ENCODE results near the gene IP6K2. TPM values are rescaled to one million over a fixed set of nuclear protein-coding genes. Genes with fewer than 3 reads are reported as not detected.

The IP6K2 gene
- total and polyA plus RNA-seq, 2 of the 13 experiments (the other 11 are each of a cell fraction or from before 2014, with no cell fraction given), result 85.5 to 112 TPM

GRCh38 chr3:48716982-48717746 is at the start of gene IP6K2 (continued):
- TF ChIP-seq, protein P1, sequence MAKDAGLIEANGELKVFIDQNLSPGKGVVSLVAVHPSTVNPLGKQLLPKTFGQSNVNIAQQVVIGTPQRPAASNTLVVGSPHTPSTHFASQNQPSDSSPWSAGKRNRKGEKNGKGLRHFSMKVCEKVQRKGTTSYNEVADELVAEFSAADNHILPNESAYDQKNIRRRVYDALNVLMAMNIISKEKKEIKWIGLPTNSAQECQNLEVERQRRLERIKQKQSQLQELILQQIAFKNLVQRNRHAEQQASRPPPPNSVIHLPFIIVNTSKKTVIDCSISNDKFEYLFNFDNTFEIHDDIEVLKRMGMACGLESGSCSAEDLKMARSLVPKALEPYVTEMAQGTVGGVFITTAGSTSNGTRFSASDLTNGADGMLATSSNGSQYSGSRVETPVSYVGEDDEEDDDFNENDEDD (CRISPR knock-in tag; IDR thresholded peaks at IDR 0.05; ENCODE audit: borderline replicate concordance), result peak; percentile 55; the same call in 1 of the 2 replicates
- TF ChIP-seq TSC22D2 (CRISPR knock-in tag; IDR thresholded peaks at IDR 0.05; ENCODE audit: borderline replicate concordance), result no peak
- TF ChIP-seq ZNF687 (CRISPR knock-in tag; IDR thresholded peaks at IDR 0.05), result peak; percentile 83
- 0 out of 2 replicates have a peak, but pooled peaks have one; percentile 36 for TF ChIP-seq ATF7-NPFF (CRISPR knock-in tag; IDR thresholded peaks at IDR 0.05; ENCODE audit: low read depth)
- TF ChIP-seq, protein P2, sequence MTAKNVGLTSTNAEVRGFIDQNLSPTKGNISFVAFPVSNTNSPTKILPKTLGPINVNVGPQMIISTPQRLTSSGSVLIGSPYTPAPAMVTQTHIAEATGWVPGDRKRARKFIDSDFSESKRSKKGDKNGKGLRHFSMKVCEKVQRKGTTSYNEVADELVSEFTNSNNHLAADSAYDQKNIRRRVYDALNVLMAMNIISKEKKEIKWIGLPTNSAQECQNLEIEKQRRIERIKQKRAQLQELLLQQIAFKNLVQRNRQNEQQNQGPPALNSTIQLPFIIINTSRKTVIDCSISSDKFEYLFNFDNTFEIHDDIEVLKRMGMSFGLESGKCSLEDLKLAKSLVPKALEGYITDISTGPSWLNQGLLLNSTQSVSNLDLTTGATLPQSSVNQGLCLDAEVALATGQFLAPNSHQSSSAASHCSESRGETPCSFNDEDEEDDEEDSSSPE (CRISPR knock-in tag; IDR thresholded peaks at IDR 0.05), result peak; percentile 37; the same call in 1 of the 2 replicates
- peak; percentile 50; the same call in 1 of the 2 replicates for TF ChIP-seq ZSCAN9 (CRISPR knock-in tag; IDR thresholded peaks at IDR 0.05; ENCODE audit: borderline replicate concordance)
- TF ChIP-seq RELA (CRISPR knock-in tag; IDR thresholded peaks at IDR 0.05), result peak; percentile 17; the same call in 1 of the 2 replicates
- TF ChIP-seq, protein P3, sequence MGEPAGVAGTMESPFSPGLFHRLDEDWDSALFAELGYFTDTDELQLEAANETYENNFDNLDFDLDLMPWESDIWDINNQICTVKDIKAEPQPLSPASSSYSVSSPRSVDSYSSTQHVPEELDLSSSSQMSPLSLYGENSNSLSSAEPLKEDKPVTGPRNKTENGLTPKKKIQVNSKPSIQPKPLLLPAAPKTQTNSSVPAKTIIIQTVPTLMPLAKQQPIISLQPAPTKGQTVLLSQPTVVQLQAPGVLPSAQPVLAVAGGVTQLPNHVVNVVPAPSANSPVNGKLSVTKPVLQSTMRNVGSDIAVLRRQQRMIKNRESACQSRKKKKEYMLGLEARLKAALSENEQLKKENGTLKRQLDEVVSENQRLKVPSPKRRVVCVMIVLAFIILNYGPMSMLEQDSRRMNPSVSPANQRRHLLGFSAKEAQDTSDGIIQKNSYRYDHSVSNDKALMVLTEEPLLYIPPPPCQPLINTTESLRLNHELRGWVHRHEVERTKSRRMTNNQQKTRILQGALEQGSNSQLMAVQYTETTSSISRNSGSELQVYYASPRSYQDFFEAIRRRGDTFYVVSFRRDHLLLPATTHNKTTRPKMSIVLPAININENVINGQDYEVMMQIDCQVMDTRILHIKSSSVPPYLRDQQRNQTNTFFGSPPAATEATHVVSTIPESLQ (CRISPR knock-in tag; conservative IDR thresholded peaks at IDR 0.05), result no peak
- TF ChIP-seq SP2 (CRISPR knock-in tag; IDR thresholded peaks at IDR 0.05), result peak; percentile 68
- no peak for TF ChIP-seq REXO4 (CRISPR knock-in tag; IDR thresholded peaks at IDR 0.05; ENCODE audit: borderline replicate concordance)
- TF ChIP-seq NBN (conservative IDR thresholded peaks at IDR 0.05), result no peak
- TF ChIP-seq HNRNPLL (IDR thresholded peaks at IDR 0.05; ENCODE audit: low read depth, low read length, poor library complexity, severe bottlenecking), result peak; percentile 96
- TF ChIP-seq, protein P4, sequence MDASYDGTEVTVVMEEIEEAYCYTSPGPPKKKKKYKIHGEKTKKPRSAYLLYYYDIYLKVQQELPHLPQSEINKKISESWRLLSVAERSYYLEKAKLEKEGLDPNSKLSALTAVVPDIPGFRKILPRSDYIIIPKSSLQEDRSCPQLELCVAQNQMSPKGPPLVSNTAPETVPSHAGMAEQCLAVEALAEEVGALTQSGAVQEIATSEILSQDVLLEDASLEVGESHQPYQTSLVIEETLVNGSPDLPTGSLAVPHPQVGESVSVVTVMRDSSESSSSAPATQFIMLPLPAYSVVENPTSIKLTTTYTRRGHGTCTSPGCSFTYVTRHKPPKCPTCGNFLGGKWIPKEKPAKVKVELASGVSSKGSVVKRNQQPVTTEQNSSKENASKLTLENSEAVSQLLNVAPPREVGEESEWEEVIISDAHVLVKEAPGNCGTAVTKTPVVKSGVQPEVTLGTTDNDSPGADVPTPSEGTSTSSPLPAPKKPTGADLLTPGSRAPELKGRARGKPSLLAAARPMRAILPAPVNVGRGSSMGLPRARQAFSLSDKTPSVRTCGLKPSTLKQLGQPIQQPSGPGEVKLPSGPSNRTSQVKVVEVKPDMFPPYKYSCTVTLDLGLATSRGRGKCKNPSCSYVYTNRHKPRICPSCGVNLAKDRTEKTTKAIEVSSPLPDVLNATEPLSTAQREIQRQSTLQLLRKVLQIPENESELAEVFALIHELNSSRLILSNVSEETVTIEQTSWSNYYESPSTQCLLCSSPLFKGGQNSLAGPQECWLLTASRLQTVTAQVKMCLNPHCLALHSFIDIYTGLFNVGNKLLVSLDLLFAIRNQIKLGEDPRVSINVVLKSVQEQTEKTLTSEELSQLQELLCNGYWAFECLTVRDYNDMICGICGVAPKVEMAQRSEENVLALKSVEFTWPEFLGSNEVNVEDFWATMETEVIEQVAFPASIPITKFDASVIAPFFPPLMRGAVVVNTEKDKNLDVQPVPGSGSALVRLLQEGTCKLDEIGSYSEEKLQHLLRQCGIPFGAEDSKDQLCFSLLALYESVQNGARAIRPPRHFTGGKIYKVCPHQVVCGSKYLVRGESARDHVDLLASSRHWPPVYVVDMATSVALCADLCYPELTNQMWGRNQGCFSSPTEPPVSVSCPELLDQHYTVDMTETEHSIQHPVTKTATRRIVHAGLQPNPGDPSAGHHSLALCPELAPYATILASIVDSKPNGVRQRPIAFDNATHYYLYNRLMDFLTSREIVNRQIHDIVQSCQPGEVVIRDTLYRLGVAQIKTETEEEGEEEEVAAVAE (CRISPR knock-in tag; IDR thresholded peaks at IDR 0.05; ENCODE audit: borderline replicate concordance), result peak; percentile 94; the same call in 1 of the 2 replicates

Measured in HepG2 (cell line).